Activated T-cell treated with anti-CD3 and anti-CD28 coated beads for 4 hours (primary cell): ENCODE measurements around the gene BCAS3.
"Not testable (repeated sequence)": the region's sequence is repeated elsewhere in the genome, so short reads cannot be mapped to it uniquely, and the experiment has no call there.

ENCODE experiments used
- DNase-seq: peaks from one replicate; pipeline ENCODE4 v3.0.0-alpha.2; 2020

The BCAS3 gene

DNA sequence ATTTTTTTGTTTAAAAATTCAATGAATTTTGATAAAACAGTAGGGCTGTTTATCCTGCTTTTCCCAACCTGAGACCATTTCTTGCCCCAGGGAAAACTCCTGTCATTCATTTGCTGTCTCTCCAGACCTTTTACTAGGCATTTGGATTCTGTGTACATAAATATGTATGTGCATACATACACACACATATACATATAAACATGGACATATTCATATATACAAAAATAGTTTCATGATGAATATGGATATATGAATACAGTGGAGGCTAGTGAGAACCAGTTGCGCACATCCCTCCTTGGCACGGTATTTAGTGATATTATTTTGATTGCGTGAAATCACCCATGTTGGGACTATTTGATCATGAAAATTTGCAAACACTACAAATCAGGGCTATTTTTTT is 269.9 kb downstream of the BCAS3 start:
- DNase-seq: no peak

- DNase-seq: no peak
Measured at GRCh38 chr17:60952747-60953146, 275.1 kb downstream of the BCAS3 start.

DNA sequence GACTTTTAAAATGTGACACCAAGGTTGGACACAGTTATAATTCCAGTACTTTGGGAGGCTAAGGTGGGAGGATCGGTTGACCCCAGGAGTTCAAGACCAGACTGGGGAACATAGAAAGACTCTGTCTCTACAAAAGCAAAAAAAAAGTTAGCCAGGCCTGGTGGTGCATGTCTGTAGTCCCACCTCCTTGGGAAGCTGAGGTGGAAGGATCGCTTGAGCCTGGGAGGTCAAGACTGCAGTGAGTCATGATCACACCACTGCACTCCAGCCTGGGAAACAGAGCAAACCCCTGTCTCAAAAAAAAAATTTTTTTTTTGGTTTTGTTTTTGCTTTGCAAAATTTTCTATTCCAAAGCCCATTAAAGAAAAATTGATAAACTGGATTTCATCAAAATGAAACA is 281.4 kb downstream of the BCAS3 start:
- no peak for DNase-seq

DNA sequence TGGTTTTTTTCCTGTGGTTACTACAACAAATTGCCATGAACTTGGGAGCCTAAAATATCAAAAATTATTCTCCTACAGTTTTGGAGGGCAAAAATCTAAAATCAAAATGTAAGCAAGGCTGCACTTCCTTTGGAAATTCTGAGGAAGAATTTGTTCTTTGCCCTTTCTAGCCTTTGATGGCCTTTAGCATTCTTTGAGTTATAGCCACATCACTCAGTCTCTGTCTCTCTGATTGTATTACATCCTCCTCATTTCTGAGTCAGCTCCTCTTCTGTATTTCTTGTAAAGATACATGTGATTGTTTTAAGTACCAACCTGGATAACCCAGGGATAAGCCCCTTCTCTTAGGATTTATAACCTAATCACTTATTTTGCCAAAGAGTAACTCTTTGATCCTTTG is 282.0 kb downstream of the BCAS3 start:
- no peak for DNase-seq

GRCh38 chr17:60960398-60961065 is 282.9 kb downstream of the BCAS3 start:
- DNase-seq: no peak

DNA sequence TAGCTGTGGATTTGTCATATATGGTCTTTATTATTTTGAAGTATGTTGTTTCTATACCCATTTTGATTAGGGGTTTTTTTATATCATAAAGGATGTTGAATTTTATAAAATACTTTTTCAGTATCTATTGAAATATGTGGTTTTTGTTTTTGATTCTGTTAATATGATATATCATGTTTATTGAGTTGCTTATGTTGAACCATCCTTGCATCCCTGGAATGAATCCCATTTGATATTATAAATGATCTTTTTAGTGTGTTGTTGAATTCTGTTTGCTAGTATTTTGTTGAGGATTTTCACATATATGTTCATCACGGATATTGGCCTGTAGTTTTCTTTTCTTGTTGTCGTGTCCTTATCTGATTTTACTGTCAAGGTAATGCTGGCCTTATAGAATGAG is 286.5 kb downstream of the BCAS3 start:
- DNase-seq: no peak

- no peak for DNase-seq
Measured at GRCh38 chr17:60968266-60968665, 290.6 kb downstream of the BCAS3 start.

DNA sequence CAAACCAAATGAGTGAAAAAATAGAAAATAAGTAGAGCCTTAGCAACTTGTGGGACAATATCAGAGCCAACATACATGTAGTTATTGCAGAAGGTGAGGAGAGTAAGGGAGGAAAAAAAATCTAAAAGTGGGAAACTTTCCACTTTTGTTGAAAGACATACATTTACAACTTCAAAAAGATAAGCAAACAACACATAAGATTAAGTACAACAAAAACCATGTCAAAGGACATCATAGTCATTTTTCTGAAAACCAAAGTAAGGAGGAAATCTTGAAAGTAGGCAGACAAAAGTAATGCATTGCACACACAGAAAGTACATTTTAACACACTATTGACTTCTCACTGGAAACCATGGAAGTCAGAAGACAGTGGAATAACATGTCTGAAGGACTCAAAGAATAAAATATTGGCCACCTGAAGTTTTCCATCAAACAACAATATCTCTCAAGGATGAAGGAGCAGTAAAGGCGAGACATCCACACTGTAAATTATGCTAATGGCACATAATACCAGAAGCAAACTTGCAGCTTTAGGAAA is 291.9 kb downstream of the BCAS3 start:
- no peak for DNase-seq

DNA sequence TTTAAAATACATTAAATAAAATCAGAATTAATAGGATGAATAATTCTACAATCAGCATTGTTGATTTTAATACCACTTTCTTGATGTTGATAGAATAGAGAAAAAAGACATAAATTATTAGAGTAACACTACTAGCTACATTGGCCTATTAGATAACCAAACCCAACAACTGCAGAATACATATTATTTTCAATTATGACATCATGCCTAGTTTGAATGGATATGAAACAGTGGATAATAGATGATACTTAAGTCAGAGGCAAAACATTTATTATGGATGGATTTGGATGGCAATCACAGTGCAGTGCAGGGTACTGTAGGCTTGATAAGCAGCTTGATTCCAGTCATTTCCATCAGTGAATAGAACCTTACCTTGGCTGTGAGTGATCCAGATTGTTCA is 293.1 kb downstream of the BCAS3 start:
- no peak for DNase-seq

GRCh38 chr17:60971515-60972369 is 294.1 kb downstream of the BCAS3 start:
- DNase-seq: no peak

- not testable (repeated sequence) for DNase-seq
Measured at GRCh38 chr17:60976861-60977260, 299.2 kb downstream of the BCAS3 start.

DNA sequence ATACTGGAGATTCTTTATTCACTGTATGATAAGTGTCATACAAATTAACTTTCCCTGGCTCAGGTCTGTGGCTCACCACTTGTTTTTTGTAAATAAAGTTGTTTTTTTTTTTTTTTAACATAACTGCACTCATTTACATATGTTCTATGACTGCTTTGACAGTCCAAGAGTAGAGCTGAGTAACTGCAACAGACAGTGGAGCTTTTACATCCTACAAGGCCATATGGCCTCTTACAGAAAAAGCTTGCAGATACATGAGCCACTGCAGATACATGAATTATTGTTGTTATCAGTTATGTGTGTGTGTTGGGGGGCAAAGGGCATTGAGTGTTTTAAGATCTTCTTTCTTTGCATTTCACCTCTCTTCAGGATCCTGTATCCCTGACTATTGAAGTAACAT is 311.7 kb downstream of the BCAS3 start:
- DNase-seq: no peak

DNA sequence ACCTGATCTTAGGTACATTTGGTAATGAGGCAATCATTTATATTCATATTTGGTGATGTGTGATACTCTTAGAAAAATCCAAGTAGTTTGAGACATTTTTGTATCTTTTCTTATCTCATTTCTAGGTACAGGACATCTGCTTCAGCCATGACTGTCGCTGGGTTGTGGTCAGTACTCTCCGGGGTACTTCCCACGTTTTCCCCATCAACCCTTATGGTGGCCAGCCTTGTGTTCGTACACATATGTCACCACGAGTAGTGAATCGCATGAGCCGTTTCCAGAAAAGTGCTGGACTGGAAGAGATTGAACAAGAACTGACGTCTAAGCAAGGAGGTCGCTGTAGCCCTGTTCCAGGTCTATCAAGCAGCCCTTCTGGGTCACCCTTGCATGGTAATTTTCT is 312.2 kb downstream of the BCAS3 start:
- no peak for DNase-seq

- DNase-seq: no peak
Measured at GRCh38 chr17:60993497-60993896, 315.8 kb downstream of the BCAS3 start.

DNA sequence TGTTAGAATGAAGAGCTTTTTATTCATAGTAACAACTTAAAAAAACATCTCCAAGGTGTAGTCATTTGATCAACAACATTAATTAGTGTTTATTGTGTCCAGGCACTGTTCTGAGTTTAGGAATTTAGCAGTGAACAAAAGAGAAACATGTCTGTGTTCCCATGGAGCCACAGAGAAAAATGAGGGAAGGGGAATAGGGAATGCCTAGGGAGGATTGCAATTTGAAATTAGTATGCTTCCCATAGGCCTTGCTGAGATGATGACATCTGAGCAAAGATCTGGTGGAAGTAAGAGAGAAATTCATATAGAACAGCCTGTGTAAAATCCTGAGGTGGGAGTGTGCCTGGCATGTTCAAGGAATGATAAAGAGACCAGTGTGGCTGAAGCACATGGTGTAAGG is 318.0 kb downstream of the BCAS3 start:
- DNase-seq: no peak

DNA sequence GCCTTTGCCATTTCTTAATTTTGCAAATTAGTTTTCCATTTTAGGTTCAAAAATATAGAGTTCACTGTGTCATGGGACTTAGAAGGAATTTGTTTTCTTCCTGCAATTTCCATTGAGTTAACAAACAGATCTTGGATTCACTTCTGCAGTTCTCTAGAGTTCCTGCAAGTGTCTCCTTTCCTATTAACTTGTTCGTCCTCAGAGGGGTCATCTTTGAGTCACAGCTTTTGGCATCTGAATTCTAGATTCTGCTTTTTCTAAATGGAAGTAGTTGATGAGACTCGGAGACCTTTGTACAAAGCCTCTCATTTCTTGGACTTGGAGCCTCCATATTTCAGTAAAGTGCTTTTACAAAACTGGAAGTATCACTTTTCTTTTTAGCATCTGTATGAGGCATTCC is 323.3 kb downstream of the BCAS3 start:
- no peak for DNase-seq

- no peak for DNase-seq
Measured at GRCh38 chr17:61002316-61002736, 324.7 kb downstream of the BCAS3 start.

DNA sequence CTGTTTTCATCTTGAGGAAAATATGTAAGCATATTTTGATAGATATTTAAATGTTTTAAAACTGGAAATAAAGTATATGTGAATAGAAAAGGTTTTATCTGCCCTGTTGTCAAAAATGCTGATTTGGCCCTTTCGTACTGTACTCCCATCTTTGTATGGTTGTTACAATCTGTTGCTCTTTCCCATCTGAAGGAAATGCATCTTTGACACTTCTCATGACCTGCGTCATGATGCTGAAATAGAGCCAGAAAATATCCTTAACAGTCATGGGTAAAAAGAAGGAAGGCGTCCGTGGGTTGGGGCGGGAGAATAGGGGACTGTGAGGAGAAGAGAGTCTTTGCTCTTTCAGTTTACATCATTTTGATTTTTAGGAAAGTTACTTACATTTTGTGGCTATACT is 327.7 kb downstream of the BCAS3 start:
- DNase-seq: no peak

GRCh38 chr17:61005958-61006357 is 328.3 kb downstream of the BCAS3 start:
- DNase-seq: not testable (repeated sequence)

DNA sequence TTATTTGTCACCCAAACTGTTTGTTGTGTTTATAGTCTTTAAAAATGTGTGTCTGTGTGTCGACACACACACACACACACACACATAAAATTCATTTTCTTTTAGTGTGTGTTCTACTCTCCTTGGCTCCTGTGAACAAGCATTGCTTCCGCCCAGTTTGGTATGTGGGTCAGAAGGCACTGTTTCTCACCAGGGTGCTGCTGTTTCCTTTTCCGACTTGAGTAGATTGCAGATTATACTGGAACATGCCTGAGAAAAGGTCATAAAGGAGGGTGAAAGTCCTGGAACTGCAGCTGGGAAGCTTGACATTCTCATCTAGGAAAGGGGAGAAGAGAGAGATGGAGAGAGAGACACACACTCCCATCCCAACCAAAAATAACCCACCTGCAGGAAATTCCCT is 330.3 kb downstream of the BCAS3 start:
- DNase-seq: no peak

DNA sequence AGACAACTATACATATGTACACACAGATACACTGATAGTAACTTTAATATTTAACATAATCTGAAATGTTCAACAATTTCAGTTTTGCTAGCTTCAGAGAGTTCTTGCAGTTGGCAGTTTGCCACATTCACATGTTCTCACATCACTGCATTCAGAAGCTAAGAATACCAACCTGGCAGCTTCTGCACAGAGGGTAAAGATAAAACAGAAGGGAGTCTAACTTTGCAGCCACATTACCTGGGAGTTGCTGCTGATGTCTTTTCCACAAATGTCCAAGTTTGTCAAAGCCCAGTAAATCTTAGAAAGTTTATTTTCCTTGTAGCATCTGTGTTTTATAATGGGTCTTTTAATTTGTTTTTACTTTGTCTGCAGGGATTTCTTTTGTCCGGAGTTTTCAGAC is 332.0 kb downstream of the BCAS3 start:
- DNase-seq: no peak

DNA sequence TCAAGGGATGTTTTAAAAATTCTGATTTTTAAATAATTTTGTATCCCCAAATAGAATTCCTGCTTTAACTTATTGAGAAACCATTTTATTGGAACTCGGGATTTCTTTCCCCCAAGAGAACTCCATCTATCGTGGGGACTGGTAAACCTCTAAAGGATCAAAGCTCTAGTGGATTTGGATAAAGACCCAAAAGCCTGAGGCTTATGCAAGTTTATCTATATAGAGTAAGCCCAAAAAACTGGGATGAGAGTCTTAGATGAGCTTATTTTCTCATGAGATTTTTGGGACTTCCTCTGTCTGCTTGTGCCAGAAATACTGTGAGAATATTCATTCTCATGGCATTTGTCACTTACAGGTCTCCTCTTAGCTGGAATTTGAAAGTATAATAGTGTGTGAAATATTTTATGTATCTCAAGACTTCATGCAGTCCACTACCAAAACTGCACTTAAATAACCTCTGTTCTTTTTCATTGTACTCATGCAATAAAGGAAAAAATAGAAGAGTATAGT is 333.1 kb downstream of the BCAS3 start:
- no peak for DNase-seq

GRCh38 chr17:61011251-61011650 is 333.6 kb downstream of the BCAS3 start:
- DNase-seq: no peak

DNA sequence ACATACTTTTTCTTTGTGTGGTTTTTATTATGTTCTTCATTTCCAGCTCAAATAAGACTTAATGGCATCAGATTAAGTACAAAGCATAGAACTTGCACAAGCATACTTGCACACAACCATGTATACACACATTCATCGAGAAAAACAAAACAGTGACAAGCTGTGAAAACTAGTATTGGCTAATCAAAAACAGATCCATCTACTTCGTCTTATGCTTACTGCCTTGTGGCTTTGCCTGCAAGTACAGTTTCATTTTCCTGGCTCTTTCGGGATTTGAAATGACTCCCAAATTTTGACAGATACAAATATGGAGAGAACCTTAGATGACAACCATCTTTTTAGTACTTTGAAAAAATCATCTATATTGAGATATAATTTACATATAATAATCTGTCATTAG is 338.3 kb downstream of the BCAS3 start:
- no peak for DNase-seq
